K562 (cell line): ENCODE data around the gene TBL1Y. TPM values are rescaled to one million over a fixed set of nuclear protein-coding genes. Genes with fewer than 3 reads are reported as not detected.

Experiments
- ATAC-seq: fragments of 200-7000 bp; cut with Tn5 transposase; 3 replicates; pipeline ENCODE4 v1.9.1; 2020; ENCODE audit warnings: moderate library complexity
- BruUV-seq: library from RNA; stranded (reverse); fragments of 400-500 nt; replicated peaks from 2 replicates; lab custom pipeline; 2021; lab: Mats Ljungman, UMichigan
- CTCF ChIA-PET: fragments of 300-600 bp; formaldehyde crosslinking; extraction: SDS; loops from one replicate; lab custom pipeline; 2021; ENCODE audit warnings: low intra/inter-chr PET ratio; lab: Yijun Ruan, JAX
- POLR2A ChIA-PET: fragments of 300-600, 350-650 bp; sonication (Branson Sonifier 250); formaldehyde crosslinking; extraction: SDS; loops from one replicate; lab custom pipeline; 2021; ENCODE audit warnings: antibody characterized with exemption, inconsistent platforms; lab: Yijun Ruan, JAX
- DNase-seq, 4 experiments: peaks; one replicate each; pipeline versions ENCODE4 v3.0.0 to v3.0.0-alpha.2; 2011 to 2018; ENCODE audit warnings: low spot score in 3 of 4, mixed read lengths in 3 of 4; ENCODE audit errors: extremely low read depth in 1 of 4
- FAIRE-seq: peaks from 2 replicates; lab custom pipeline; 2011; peaks lifted over from hg19 to GRCh38; lab: Jason Lieb, UNC
- H2AFZ ChIP-seq: 2 replicates; pipeline ENCODE4 v1.6.0; 2011; ENCODE audit warnings: low read depth, low read length, control low read depth, inconsistent platforms
- H3K27ac ChIP-seq: fragments of 200-600 bp; 3 replicates; pipeline ENCODE4 v1.8.0; 2011; ENCODE audit warnings: low read depth, mild to moderate bottlenecking, control low read depth, inconsistent platforms, low read length, moderate library complexity, mixed read lengths; ENCODE audit errors: extremely low read depth
- H3K27me3 ChIP-seq, 2 experiments: fragments of 300-600 bp in 1 of 2; 2 replicates in 1 of 2; 3 replicates in 1 of 2; pipeline versions ENCODE4 v1.6.0 to v1.8.0; 2011; ENCODE audit warnings: inconsistent platforms in 2 of 2, low read length in 2 of 2, mild to moderate bottlenecking in 1 of 2, mixed read lengths in 1 of 2, moderate library complexity in 1 of 2; ENCODE audit not compliant: control insufficient read depth in 2 of 2, insufficient read depth in 2 of 2
- H3K36me3 ChIP-seq: fragments of 300-600 bp; 3 replicates; pipeline ENCODE4 v1.8.0; 2011; ENCODE audit warnings: mild to moderate bottlenecking, low read length, inconsistent platforms; ENCODE audit not compliant: control insufficient read depth, insufficient read depth
- H3K4me1 ChIP-seq, 2 experiments: fragments of 200-600 bp in 1 of 2; replicated peaks in 1 of 2; 2 replicates in 1 of 2; 3 replicates in 1 of 2; pipeline versions ENCODE4 v1.5.1 to v1.8.0; 2011; ENCODE audit warnings: inconsistent platforms in 2 of 2, low read length in 2 of 2, mild to moderate bottlenecking in 1 of 2, mixed read lengths in 1 of 2, moderate library complexity in 1 of 2; ENCODE audit not compliant: control insufficient read depth in 2 of 2, insufficient read depth in 2 of 2
- H3K4me2 ChIP-seq: 2 replicates; pipeline ENCODE4 v1.6.1; 2011; ENCODE audit warnings: low read length, control low read depth, inconsistent platforms, mixed read lengths; ENCODE audit not compliant: insufficient read depth
- H3K4me3 ChIP-seq: fragments of 200-600 bp; sonication (generic), shearing (Covaris generic); 2 replicates; pipeline ENCODE4 v1.5.1; 2016; ENCODE audit warnings: control low read depth, inconsistent platforms
- H3K79me2 ChIP-seq: fragments of 200-600 bp; 3 replicates; pipeline ENCODE4 v1.8.0; 2011; ENCODE audit warnings: low read length, inconsistent platforms; ENCODE audit not compliant: control insufficient read depth, insufficient read depth
- H3K9ac ChIP-seq, 2 experiments: 2 replicates each; pipeline versions ENCODE4 v1.6.0 to v1.6.1; 2011; ENCODE audit warnings: low read depth in 2 of 2, low read length in 2 of 2, control low read depth in 1 of 2, inconsistent platforms in 1 of 2, mild to moderate bottlenecking in 1 of 2, mixed read lengths in 1 of 2; ENCODE audit not compliant: insufficient read depth in 1 of 2
- H3K9me1 ChIP-seq: one replicate; pipeline ENCODE4 v1.6.0; 2011; ENCODE audit warnings: inconsistent platforms, mild to moderate bottlenecking, low read length, moderate library complexity; ENCODE audit not compliant: control insufficient read depth, insufficient read depth
- H3K9me3 ChIP-seq: replicated peaks from 2 replicates; pipeline ENCODE4 v1.5.1; 2011; ENCODE audit warnings: low read depth, low read length, inconsistent platforms; ENCODE audit not compliant: control insufficient read depth, insufficient read depth
- H4K20me1 ChIP-seq: replicated peaks from 2 replicates; pipeline ENCODE4 v1.6.1; 2011; ENCODE audit warnings: low read length, inconsistent platforms, mixed read lengths; ENCODE audit not compliant: control insufficient read depth, insufficient read depth
- BRD9 ChIP-seq: fragments of 450-650 bp; IDR thresholded peaks from 2 replicates; pipeline ENCODE4 v1.6.1; 2018; ENCODE audit warnings: low read depth; ENCODE audit not compliant: partially characterized antibody
- DPF2 ChIP-seq: fragments of 450-650 bp; IDR thresholded peaks from 2 replicates; pipeline ENCODE4 v1.6.1; 2016
- ETS2 ChIP-seq: IDR thresholded peaks from 2 replicates; pipeline ENCODE4 v1.6.1; 2016; ENCODE audit warnings: borderline replicate concordance, missing genetic modification characterization, mild to moderate bottlenecking, moderate library complexity, missing compliant biosample characterization; ENCODE audit not compliant: poor library complexity, severe bottlenecking
- NR0B1 ChIP-seq: fragments of 450-650 bp; IDR thresholded peaks from one replicate; pipeline ENCODE4 v1.6.1; 2018; ENCODE audit warnings: mild to moderate bottlenecking, moderate library complexity; ENCODE audit not compliant: partially characterized antibody
- POLR2A ChIP-seq: fragments of 450-650 bp; conservative IDR thresholded peaks from 2 replicates; pipeline ENCODE4 v1.6.1; 2016
- ZNF146 ChIP-seq: IDR thresholded peaks from one replicate; pipeline ENCODE4 v1.6.1; 2018; ENCODE audit warnings: missing compliant biosample characterization; ENCODE audit not compliant: unreplicated experiment
- ZNF655 ChIP-seq: fragments of 250-450 bp; sonication (Bioruptor Pico); IDR thresholded peaks from 2 replicates; pipeline ENCODE4 v1.5.0; 2021
- ZNF764 ChIP-seq: fragments of 250-450 bp; sonication (Bioruptor Pico); IDR thresholded peaks from 2 replicates; pipeline ENCODE4 v1.4.0; 2020; ENCODE audit warnings: low read depth, mild to moderate bottlenecking, moderate library complexity
- WGBS: fragments of 100-300 bp; shearing (Covaris generic); methylation state at CpG from one replicate; pipeline ENCODE4 v1.1.6; 2016; ENCODE audit warnings: low coverage, mixed read lengths; ENCODE audit not compliant: insufficient coverage; ENCODE audit errors: missing lambda C conversion rate; 5-methylcytosine and 5-hydroxymethylcytosine counted together
- in situ Hi-C: fragments of 300-500 bp; cut with MboI; formaldehyde crosslinking; loops from 4 replicates; pipeline ENCODE4 v1.15.0; 2018; ENCODE audit warnings: inconsistent platforms, mixed read lengths
- intact Hi-C: fragments of 100-400 bp; cut with micrococcal nuclease; formaldehyde crosslinking; loops from 2 replicates; pipeline ENCODE4 v1.14.2; 2022
- polyA plus RNA-seq, 8 experiments: library from polyadenylated mRNA; depleted of rRNA in 4 of 8; stranded (reverse) in 5 of 8; unstranded in 3 of 8; fragments of >200 nt; fragmentation: Nextera tagmentation in 2 of 8; fragmentation: Illumina TruSeq in 1 of 8; extraction: Ambion mirVana in 2 of 8; extraction: Trizol in 1 of 8; gene quantifications; 2 replicates each; pipeline versions ENCODE4 v1.2.1 to v1.2.3, GENCODE V29; 2011 to 2014; ENCODE audit warnings: inconsistent platforms in 1 of 8, missing spikeins in 1 of 8
- total RNA-seq, 7 experiments: library from RNA; depleted of rRNA in 6 of 7; stranded (reverse); fragments of >200 nt in 6 of 7; fragmentation: Illumina TruSeq in 2 of 7; extraction: Trizol in 2 of 7; gene quantifications; 2 replicates each; pipeline versions ENCODE4 v1.2.1 to v1.2.3, GENCODE V29; 2011 to 2021; ENCODE audit warnings: low replicate concordance in 1 of 7

The TBL1Y gene
- total and polyA plus RNA-seq, 9 of the 15 experiments (the other 6 are each of a cell fraction or from before 2014, with no cell fraction given), result not detected

DNA sequence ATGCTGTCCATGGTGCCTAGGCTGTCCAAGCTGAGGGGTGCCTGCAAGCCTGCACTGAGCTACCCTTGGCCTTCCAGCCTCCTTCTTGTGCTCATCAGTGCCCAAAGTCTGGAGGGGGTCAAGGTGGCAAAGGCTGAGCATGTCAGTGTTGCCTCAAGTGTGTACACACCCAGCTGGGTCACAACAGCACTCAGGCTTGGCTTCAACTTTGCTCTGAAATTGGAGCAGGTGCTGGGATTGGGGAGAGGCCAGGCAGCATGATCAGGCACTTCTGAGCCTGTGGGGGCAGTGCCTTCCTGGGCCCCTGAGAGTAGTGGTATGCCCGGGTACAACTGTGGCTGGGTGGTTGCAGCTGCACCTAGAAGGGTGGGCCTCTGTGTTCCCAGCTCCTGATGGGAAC, 18.7 kb downstream of the TBL1Y start:
- TF ChIP-seq ZNF764 (no peak), ZNF655 (no peak), BRD9 (no peak), ETS2 (no peak)
- no peak overlapping the region for H3K9ac ChIP-seq
- no peak overlapping the region for H3K4me3 ChIP-seq
- H3K9me1 ChIP-seq, result no peaks in the 10 kb centered on the region
- BruUV-seq, result no TSS peak
- ATAC-seq (no peak), FAIRE-seq (no peak), DNase-seq (no peak)
- H3K36me3 ChIP-seq, result no peaks in the 10 kb centered on the region
- in situ Hi-C loops (no loop called here), intact Hi-C loops (no loop called here)
- no peak overlapping the region for H3K27ac ChIP-seq
- no peaks in the 10 kb centered on the region for H3K4me1 ChIP-seq
- H3K27me3 ChIP-seq, result no peaks in the 10 kb centered on the region
- no peaks in the 10 kb centered on the region for H3K9me3 ChIP-seq
- no peak overlapping the region for H2AFZ ChIP-seq
- no CpG with 5 or more reads among the region's 1 CpG for WGBS
- ChIA-PET POLR2A (no interaction called here), CTCF (no interaction called here)
- no peak overlapping the region for H3K4me2 ChIP-seq
- H4K20me1 ChIP-seq, result no peaks in the 10 kb centered on the region
- H3K79me2 ChIP-seq, result no peaks in the 10 kb centered on the region

DNA sequence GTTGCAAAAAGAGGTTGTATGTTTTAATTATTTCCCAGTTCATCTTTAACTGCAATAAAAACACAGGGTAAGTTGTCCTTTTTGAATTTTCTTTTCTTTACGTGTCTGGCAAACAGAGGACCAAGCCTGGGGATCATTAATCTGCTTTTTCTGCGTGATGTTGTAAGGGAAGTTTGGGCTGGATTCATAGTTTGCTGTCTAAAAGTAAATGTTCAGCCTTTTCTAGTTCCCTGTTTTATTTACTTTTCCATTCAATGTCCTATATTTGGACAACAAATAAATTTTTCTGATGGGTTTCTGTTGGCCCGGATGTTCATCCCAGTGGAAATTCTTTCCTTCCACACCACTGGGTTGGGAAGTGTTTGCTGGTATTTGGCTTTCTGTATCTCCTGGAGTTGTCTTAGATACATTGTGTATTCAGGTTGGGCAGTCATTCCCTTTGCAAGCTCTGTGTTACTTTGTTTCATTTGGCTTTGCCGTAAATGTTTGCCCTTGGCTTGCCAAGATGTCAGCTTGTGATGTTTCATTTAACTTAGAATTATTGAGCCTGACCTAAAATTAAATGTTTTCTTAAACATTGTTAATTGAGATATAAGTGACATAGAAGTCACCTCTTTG, 21.4 kb downstream of the TBL1Y start:
- CTCF ChIA-PET, result no interaction called here
- Histone ChIP-seq H3K4me1 (no peaks in the 10 kb centered on the region), H3K27ac (no peak overlapping the region), H3K4me3 (no peak overlapping the region), H3K4me2 (no peak overlapping the region), H3K9me3 (no peaks in the 10 kb centered on the region), H3K79me2 (no peaks in the 10 kb centered on the region), H2AFZ (no peak overlapping the region), H3K9me1 (no peaks in the 10 kb centered on the region), H3K36me3 (no peaks in the 10 kb centered on the region), H3K9ac (no peak overlapping the region), H3K27me3 (no peaks in the 10 kb centered on the region), H4K20me1 (no peaks in the 10 kb centered on the region)
- POLR2A ChIA-PET, result no interaction called here
- no peak for ATAC-seq
- intact Hi-C loops (no loop called here), in situ Hi-C loops (no loop called here)
- TF ChIP-seq ZNF146 (CRISPR knock-in tag), result no peak
- TF ChIP-seq DPF2, result no peak
- TF ChIP-seq NR0B1, result no peak
- TF ChIP-seq POLR2A, result no peak
- WGBS, result no CpG with 5 or more reads among the region's 4 CpGs
- FAIRE-seq, result no peak
- DNase-seq, result no peak
- BruUV-seq, result no TSS peak
